T-helper 2 cell treated with Interferon-gamma antibody and Interleukin-4, amounts not matched to agents 5 μg/mL and 100 μg/mL, for 36 hours (primary cell): ENCODE results near the gene BCR.

Source experiments
- DNase-seq: peaks from one replicate; pipeline ENCODE4 v3.0.0; 2021; ENCODE audit warnings: low spot score
- H3K27ac Mint-ChIP-seq: one replicate; pipeline ENCODE4 v1.8.0; 2021; ENCODE audit warnings: mild to moderate bottlenecking, mixed read lengths
- H3K27me3 Mint-ChIP-seq: one replicate; pipeline ENCODE4 v1.8.0; 2021; ENCODE audit warnings: low read depth, mixed read lengths
- H3K36me3 Mint-ChIP-seq: one replicate; pipeline ENCODE4 v1.8.0; 2021; ENCODE audit warnings: low read depth, mixed read lengths
- H3K4me1 Mint-ChIP-seq: one replicate; pipeline ENCODE4 v1.8.0; 2021; ENCODE audit warnings: low read depth, mixed read lengths
- H3K4me3 Mint-ChIP-seq: one replicate; pipeline ENCODE4 v1.8.0; 2022; ENCODE audit warnings: mild to moderate bottlenecking, moderate library complexity, mixed read lengths
- H3K9me3 Mint-ChIP-seq: one replicate; pipeline ENCODE4 v1.8.0; 2021; ENCODE audit warnings: mixed read lengths

BCR gene

GRCh38 chr22:23276656-23277582 lies 96.6 kb downstream of the BCR start:
- Mint-ChIP-seq H3K36me3 (peaks cover 15% of the 10 kb centered on the region), H3K27me3 (no peaks in the 10 kb centered on the region), H3K27ac (no peak overlapping the region), H3K4me1 (no peaks in the 10 kb centered on the region), H3K4me3 (no peak overlapping the region), H3K9me3 (no peaks in the 10 kb centered on the region)
- DNase-seq = no peak

GRCh38 chr22:23277583-23278295 lies 97.4 kb downstream of the BCR start:
- Mint-ChIP-seq H3K36me3 (peaks cover 15% of the 10 kb centered on the region), H3K27me3 (no peaks in the 10 kb centered on the region), H3K4me1 (no peaks in the 10 kb centered on the region), H3K4me3 (no peak overlapping the region), H3K9me3 (no peaks in the 10 kb centered on the region), H3K27ac (no peak overlapping the region)
- no peak for DNase-seq

GRCh38 chr22:23278883-23279675 lies 98.8 kb downstream of the BCR start:
- Mint-ChIP-seq H3K27ac (no peak overlapping the region), H3K36me3 (peaks cover 8% of the 10 kb centered on the region), H3K27me3 (no peaks in the 10 kb centered on the region), H3K4me3 (no peak overlapping the region), H3K9me3 (no peaks in the 10 kb centered on the region), H3K4me1 (no peaks in the 10 kb centered on the region)
- no peak for DNase-seq

- H3K9me3 Mint-ChIP-seq = no peaks in the 10 kb centered on the region
- H3K4me1 Mint-ChIP-seq = no peaks in the 10 kb centered on the region
- no peak for DNase-seq
- no peak overlapping the region for H3K27ac Mint-ChIP-seq
- H3K4me3 Mint-ChIP-seq = no peak overlapping the region
- peaks cover 7% of the 10 kb centered on the region for H3K36me3 Mint-ChIP-seq
- no peaks in the 10 kb centered on the region for H3K27me3 Mint-ChIP-seq
Measured at GRCh38 chr22:23279781-23280180, 99.5 kb downstream of the BCR start.

- Mint-ChIP-seq H3K27ac (no peak overlapping the region), H3K4me3 (no peak overlapping the region), H3K9me3 (no peaks in the 10 kb centered on the region), H3K4me1 (no peaks in the 10 kb centered on the region), H3K36me3 (peaks cover 7% of the 10 kb centered on the region), H3K27me3 (no peaks in the 10 kb centered on the region)
- no peak for DNase-seq
Measured at GRCh38 chr22:23280356-23281052, 100.2 kb downstream of the BCR start.

- Mint-ChIP-seq H3K27me3 (no peaks in the 10 kb centered on the region), H3K27ac (no peak overlapping the region), H3K9me3 (no peaks in the 10 kb centered on the region), H3K36me3 (peaks cover 3% of the 10 kb centered on the region), H3K4me1 (no peaks in the 10 kb centered on the region), H3K4me3 (no peak overlapping the region)
- no peak for DNase-seq
Measured at GRCh38 chr22:23281053-23281405, 100.7 kb downstream of the BCR start.

- Mint-ChIP-seq H3K4me1 (no peaks in the 10 kb centered on the region), H3K27me3 (no peaks in the 10 kb centered on the region), H3K27ac (no peak overlapping the region), H3K4me3 (no peak overlapping the region), H3K9me3 (no peaks in the 10 kb centered on the region), H3K36me3 (peaks cover 3% of the 10 kb centered on the region)
- peak; percentile 61 for DNase-seq
Measured at GRCh38 chr22:23281406-23282088, 101.2 kb downstream of the BCR start.

GRCh38 chr22:23282089-23282501 lies 101.8 kb downstream of the BCR start:
- Mint-ChIP-seq H3K36me3 (peaks cover 3% of the 10 kb centered on the region), H3K9me3 (no peaks in the 10 kb centered on the region), H3K27me3 (no peaks in the 10 kb centered on the region), H3K27ac (no peak overlapping the region), H3K4me3 (no peak overlapping the region), H3K4me1 (no peaks in the 10 kb centered on the region)
- DNase-seq = no peak

GRCh38 chr22:23282516-23282915 lies 102.2 kb downstream of the BCR start:
- H3K9me3 Mint-ChIP-seq = no peaks in the 10 kb centered on the region
- H3K27ac Mint-ChIP-seq = no peak overlapping the region
- H3K4me3 Mint-ChIP-seq = no peak overlapping the region
- no peaks in the 10 kb centered on the region for H3K27me3 Mint-ChIP-seq
- H3K4me1 Mint-ChIP-seq = no peaks in the 10 kb centered on the region
- no peak for DNase-seq
- H3K36me3 Mint-ChIP-seq = peaks cover 3% of the 10 kb centered on the region

- H3K27ac Mint-ChIP-seq = no peak overlapping the region
Measured at GRCh38 chr22:23282986-23283385, 102.7 kb downstream of the BCR start.

GRCh38 chr22:23283591-23284503 lies 103.5 kb downstream of the BCR start:
- H3K4me1 Mint-ChIP-seq = no peaks in the 10 kb centered on the region
- H3K9me3 Mint-ChIP-seq = no peaks in the 10 kb centered on the region
- DNase-seq = no peak
- H3K4me3 Mint-ChIP-seq = no peak overlapping the region
- no peak overlapping the region for H3K27ac Mint-ChIP-seq
- H3K36me3 Mint-ChIP-seq = peaks cover 3% of the 10 kb centered on the region
- no peaks in the 10 kb centered on the region for H3K27me3 Mint-ChIP-seq

More at GRCh38 chr22:23282986-23283385, 102.7 kb downstream of the BCR start:
- H3K4me1 Mint-ChIP-seq = no peaks in the 10 kb centered on the region
- H3K4me3 Mint-ChIP-seq = no peak overlapping the region
- no peak for DNase-seq
- H3K9me3 Mint-ChIP-seq = no peaks in the 10 kb centered on the region
- H3K27me3 Mint-ChIP-seq = no peaks in the 10 kb centered on the region
- peaks cover 3% of the 10 kb centered on the region for H3K36me3 Mint-ChIP-seq

- Mint-ChIP-seq H3K9me3 (no peaks in the 10 kb centered on the region), H3K27me3 (no peaks in the 10 kb centered on the region), H3K27ac (no peak overlapping the region), H3K4me3 (no peak overlapping the region), H3K36me3 (peaks cover 3% of the 10 kb centered on the region), H3K4me1 (no peaks in the 10 kb centered on the region)
- DNase-seq = no peak
Measured at GRCh38 chr22:23284504-23285033, 104.3 kb downstream of the BCR start.
